ENCODE measurements around the gene TP53INP2. TPM values are rescaled to one million over a fixed set of nuclear protein-coding genes. Genes with fewer than 3 reads are reported as not detected.
"Not testable (repeated sequence)": the region's sequence is repeated elsewhere in the genome, so short reads cannot be mapped to it uniquely, and the experiment has no call there.

The TP53INP2 gene
- total RNA-seq, 4 donors from 2014 or later, result 11.8 to 40.8 (median 36.2) TPM

DNA sequence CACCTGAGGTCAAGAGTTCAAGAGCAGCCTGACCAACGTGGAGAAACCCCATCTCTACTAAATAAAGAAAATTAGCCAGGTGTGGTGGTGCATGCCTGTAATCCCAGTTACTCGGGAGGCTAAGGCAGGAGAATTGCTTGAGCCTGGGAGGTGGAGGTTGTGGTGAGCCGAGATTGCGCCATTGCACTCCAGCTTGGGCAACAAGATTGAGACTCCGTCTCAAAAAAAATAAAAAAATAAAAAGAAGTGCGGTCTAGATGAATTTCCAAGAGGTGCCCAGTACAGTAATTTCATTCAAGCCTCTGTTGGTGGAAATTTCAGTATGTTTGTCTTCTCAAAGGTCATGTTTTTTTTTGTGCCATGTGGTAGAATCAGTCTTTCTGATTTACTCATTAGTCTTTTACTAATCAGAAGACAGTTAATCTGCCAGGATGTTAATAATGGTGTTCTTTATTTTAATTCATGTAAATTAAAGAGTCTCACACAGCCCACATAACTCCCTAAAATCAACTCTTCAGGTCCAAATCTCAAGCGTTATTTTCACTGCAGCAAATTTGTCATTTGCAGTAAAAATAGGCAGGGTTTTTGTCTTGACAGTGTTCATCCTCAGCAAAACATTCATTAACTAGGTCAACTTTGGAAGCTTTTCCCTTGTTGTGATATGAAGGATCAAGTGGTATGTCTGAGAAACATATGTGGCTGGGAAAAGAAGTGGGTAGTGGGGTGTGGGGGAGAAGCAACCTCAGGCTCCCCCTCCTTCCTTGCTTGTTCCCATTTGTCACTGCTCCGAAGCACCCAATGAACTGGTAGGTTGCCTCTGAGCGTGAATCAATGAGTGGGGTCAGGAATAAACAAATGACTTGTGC, 13.3 kb downstream of the TP53INP2 start:
- Histone ChIP-seq H3K27ac (no peak overlapping the region), H3K36me3 (peaks cover 0 to 93% (median 4%) of the 10 kb centered on the region in 3 donors), H3K9me3 (no peaks in the 10 kb centered on the region), H3K27me3 (no peaks in the 10 kb centered on the region), H3K4me1 (peaks cover 0 to 11% (median 0%) of the 10 kb centered on the region in 3 donors), H3K4me3 (no peak overlapping the region)
- no peak for TF ChIP-seq POLR2A (IDR thresholded peaks at IDR 0.05)
- TF ChIP-seq, protein P1, sequence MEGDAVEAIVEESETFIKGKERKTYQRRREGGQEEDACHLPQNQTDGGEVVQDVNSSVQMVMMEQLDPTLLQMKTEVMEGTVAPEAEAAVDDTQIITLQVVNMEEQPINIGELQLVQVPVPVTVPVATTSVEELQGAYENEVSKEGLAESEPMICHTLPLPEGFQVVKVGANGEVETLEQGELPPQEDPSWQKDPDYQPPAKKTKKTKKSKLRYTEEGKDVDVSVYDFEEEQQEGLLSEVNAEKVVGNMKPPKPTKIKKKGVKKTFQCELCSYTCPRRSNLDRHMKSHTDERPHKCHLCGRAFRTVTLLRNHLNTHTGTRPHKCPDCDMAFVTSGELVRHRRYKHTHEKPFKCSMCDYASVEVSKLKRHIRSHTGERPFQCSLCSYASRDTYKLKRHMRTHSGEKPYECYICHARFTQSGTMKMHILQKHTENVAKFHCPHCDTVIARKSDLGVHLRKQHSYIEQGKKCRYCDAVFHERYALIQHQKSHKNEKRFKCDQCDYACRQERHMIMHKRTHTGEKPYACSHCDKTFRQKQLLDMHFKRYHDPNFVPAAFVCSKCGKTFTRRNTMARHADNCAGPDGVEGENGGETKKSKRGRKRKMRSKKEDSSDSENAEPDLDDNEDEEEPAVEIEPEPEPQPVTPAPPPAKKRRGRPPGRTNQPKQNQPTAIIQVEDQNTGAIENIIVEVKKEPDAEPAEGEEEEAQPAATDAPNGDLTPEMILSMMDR (IDR thresholded peaks at IDR 0.05), result no peak
- DNase-seq, result no peak
- WGBS, 2 donors, result 76 to 78% methylated on average over 9 of the region's 9 CpGs
- intact Hi-C loops (cut with DNase I), result no loop called here

- DNase-seq, H3K27me3 ChIP-seq: not testable (repeated sequence)
- WGBS, 2 donors, result 73 to 89% methylated on average over 10 to 13 of the region's 13 CpGs
Measured at GRCh38 chr20:34719242-34720017, 15.3 kb downstream of the TP53INP2 start.

GRCh38 chr20:34720266-34720665, 16.1 kb downstream of the TP53INP2 start:
- no peak for DNase-seq
- intact Hi-C loops (cut with DNase I), result no loop called here
- Histone ChIP-seq H3K9me3 (no peaks in the 10 kb centered on the region), H3K27me3 (no peaks in the 10 kb centered on the region), H3K36me3 (peaks cover 4 to 93% (median 6%) of the 10 kb centered on the region in 3 donors), H3K27ac (no peak overlapping the region), H3K4me3 (no peak overlapping the region), H3K4me1 (peaks cover 0 to 5% (median 0%) of the 10 kb centered on the region in 3 donors)
- TF ChIP-seq, protein P1 (IDR thresholded peaks at IDR 0.05), result no peak
- no peak for TF ChIP-seq POLR2A (IDR thresholded peaks at IDR 0.05)
- WGBS, 2 donors, result 37 to 60% methylated on average over 2 of the region's 2 CpGs

More at GRCh38 chr20:34719242-34720017, 15.3 kb downstream of the TP53INP2 start:
- H3K36me3 ChIP-seq, result peaks cover 0 to 93% (median 4%) of the 10 kb centered on the region in 3 donors
- intact Hi-C loops (cut with DNase I); H3K27ac ChIP-seq; H3K4me1 ChIP-seq; H3K4me3 ChIP-seq; H3K9me3 ChIP-seq: not testable (repeated sequence)

DNA sequence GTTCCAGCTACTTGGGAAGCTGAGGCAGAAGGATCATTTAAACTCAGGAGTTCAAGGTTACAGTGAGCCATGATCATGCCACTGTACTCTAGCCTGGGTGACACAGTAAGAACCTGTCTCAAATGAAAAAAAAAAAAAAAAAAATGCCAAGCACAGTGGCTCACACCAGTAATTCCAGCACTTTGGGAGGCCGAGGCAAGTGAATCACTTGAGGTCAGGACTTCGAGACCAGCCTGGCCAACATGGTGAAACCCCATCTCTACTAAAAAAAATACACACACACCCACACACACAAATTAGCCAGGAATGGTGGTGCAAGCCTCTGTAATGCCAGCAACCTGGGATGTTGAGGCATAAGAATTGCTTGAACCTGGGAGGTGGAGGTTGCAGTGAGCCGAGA, 18.4 kb downstream of the TP53INP2 start:
- H3K4me1 ChIP-seq; intact Hi-C loops (cut with DNase I); H3K27me3 ChIP-seq; H3K4me3 ChIP-seq; DNase-seq; H3K27ac ChIP-seq; H3K9me3 ChIP-seq: not testable (repeated sequence)
- peaks cover 17 to 98% (median 21%) of the 10 kb centered on the region in 3 donors for H3K36me3 ChIP-seq
- 89 to 94% methylated on average over 3 of the region's 3 CpGs for WGBS, 2 donors

- no peak for DNase-seq
- TF ChIP-seq, protein P1 (IDR thresholded peaks at IDR 0.05), result no peak
- TF ChIP-seq POLR2A (IDR thresholded peaks at IDR 0.05), result no peak
- Histone ChIP-seq H3K27ac (no peak overlapping the region), H3K4me1 (peaks cover 0 to 5% (median 0%) of the 10 kb centered on the region in 3 donors), H3K36me3 (peaks cover 17 to 96% (median 21%) of the 10 kb centered on the region in 3 donors), H3K9me3 (no peaks in the 10 kb centered on the region), H3K27me3 (no peaks in the 10 kb centered on the region), H3K4me3 (no peak overlapping the region)
- intact Hi-C loops (cut with DNase I), result no loop called here
- 83 to 87% methylated on average over 3 of the region's 3 CpGs for WGBS, 2 donors
Measured at GRCh38 chr20:34724172-34724571, 20.0 kb downstream of the TP53INP2 start.

DNA sequence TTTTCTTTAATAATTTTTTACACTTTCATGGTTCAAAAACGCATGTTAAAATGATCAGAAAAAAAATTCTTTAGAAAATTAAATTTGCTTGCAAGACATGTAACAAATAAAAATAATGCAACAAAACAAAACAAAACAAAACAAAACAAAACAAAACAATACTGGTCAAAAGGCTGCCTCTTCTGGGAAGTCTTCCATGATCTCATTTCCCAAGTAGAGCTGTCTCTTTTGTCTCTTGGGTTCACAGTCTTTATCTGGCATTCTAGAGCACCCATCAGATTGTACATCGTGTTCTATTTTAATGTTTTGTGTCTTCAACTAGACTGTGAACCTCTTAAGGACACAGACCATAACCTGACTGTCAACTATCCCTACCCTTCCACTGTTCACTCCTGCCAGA, 25.3 kb downstream of the TP53INP2 start:
- DNase-seq, result no peak
- intact Hi-C loops (cut with DNase I), result no loop called here
- Histone ChIP-seq H3K27ac (peak overlapping the region in 1 of 4 donors; percentile 46), H3K27me3 (no peaks in the 10 kb centered on the region), H3K36me3 (peaks cover 13 to 98% (median 31%) of the 10 kb centered on the region in 3 donors), H3K4me1 (no peaks in the 10 kb centered on the region), H3K4me3 (no peak overlapping the region), H3K9me3 (no peaks in the 10 kb centered on the region)
- WGBS, 2 donors, result 93 to 94% methylated on average over 2 of the region's 2 CpGs
- TF ChIP-seq, protein P1 (IDR thresholded peaks at IDR 0.05), result no peak
- TF ChIP-seq POLR2A (IDR thresholded peaks at IDR 0.05), result no peak
